AG08395 (cell line): Measurements from ENCODE around the gene PRKAG2.

Experiments used
- DNase-seq: peaks from one replicate; pipeline ENCODE4 v3.0.0; 2012; ENCODE audit warnings: mixed read lengths, low spot score

PRKAG2 gene

GRCh38 chr7:151623766-151624165 lies 253.1 kb downstream of the PRKAG2 start:
- DNase-seq, result no peak

GRCh38 chr7:151621961-151622360 lies 255.0 kb downstream of the PRKAG2 start:
- no peak for DNase-seq

GRCh38 chr7:151616443-151617213 lies 260.3 kb downstream of the PRKAG2 start:
- no peak for DNase-seq

GRCh38 chr7:151615784-151616183 lies 261.1 kb downstream of the PRKAG2 start:
- no peak for DNase-seq

- no peak for DNase-seq
Observed at GRCh38 chr7:151615058-151615457, 261.9 kb downstream of the PRKAG2 start.

DNA sequence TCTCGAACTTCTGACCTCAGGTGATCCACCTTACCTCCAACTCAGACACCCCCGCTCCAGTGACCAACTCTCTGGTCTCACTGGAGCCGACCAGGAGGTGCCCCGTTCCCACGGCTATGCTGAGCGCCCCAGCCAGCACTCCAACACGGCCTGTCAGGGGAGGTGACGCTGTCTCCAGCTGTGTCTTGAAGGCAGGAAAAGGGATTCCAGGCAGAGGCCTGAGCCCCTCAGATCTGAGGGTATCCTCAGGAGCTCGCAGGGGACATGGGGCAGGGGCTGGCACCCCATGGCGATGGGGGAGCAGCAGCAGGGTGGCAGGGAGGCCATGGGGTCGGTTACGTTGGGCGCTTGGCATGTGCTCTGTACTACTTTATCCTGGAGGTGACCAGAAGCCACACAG lies 262.9 kb downstream of the PRKAG2 start:
- no peak for DNase-seq

DNA sequence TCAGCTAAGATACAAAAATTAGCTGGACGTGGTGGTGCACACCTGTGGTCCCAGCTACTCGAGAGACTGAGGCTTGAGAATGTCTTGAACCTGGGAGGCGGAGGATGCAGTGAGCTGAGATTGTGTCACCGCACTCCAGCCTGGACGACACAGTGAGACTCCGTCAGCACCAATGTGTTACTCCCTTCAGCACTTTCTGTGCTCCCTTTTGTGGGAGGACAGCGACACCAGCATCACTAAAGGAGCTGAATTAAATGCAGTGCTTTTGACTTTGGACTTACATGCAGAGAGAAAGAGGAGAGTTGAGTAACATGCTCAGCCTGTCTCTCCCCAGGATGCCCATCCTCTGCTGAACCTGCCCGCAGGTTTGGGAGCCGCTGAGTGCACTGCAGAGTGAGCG lies 265.0 kb downstream of the PRKAG2 start:
- DNase-seq, result no peak

DNA sequence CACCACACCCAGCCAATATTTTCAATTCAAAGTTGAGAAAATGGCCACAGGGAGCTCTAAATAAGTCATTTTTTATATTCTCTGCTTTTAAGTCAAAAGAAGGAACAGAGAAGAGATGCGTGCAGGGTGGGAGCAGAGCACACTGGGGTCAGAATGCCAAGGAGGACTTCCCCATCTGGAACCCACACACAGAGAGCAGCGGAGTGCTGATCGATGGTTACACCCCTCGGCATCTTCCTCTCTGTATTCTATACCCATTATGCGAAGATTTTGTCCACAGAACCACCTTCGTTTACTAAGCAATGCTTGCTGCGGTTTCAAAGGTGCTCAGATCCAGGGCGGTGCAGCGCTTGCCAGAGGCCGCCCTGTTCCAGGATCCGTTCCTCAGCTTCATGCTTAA lies 265.9 kb downstream of the PRKAG2 start:
- DNase-seq, result no peak

- DNase-seq, result no peak
Observed at GRCh38 chr7:151608031-151608551, 268.8 kb downstream of the PRKAG2 start.

DNA sequence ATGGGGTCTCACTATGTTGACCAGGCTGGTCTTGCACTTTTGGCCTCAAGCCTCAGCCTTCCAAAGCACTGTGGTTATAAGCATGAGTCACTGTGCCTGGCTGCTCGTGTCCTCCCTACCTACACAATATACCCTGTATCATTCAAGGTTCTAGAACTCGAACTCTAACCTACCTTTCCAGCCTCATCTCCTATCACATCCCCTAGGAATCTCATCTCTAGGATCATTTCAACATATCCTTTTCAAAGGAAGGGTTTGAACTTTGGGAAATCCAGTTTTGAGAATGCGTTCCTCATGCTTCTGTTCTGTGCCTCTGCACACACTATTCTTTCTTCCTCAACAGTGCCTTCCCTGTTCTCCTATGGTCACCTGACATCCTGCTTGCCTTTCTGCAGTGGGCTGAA lies 269.4 kb downstream of the PRKAG2 start:
- DNase-seq, result no peak

GRCh38 chr7:151603951-151604350 lies 273.0 kb downstream of the PRKAG2 start:
- DNase-seq, result no peak

- DNase-seq, result no peak
Observed at GRCh38 chr7:151601521-151602305, 275.2 kb downstream of the PRKAG2 start.

DNA sequence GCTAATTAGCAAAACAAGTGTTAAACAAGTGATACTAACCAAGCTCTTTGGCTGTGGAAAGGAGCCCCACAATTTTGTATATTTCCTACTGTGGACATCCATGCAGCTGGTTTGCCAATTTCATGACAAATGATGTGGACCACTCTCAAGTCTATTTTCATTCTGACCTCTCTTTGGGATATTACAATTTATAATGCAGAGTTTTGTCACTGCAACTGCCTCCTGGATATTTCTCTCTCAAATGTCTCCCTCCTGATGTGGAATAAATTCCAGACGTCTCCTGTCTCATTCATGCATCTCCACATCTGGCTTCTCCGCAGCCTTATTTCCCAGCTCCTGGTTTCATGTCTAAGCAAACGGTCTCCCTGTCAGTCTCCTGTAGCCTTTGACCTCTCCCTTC lies 276.6 kb downstream of the PRKAG2 start:
- DNase-seq, result no peak

DNA sequence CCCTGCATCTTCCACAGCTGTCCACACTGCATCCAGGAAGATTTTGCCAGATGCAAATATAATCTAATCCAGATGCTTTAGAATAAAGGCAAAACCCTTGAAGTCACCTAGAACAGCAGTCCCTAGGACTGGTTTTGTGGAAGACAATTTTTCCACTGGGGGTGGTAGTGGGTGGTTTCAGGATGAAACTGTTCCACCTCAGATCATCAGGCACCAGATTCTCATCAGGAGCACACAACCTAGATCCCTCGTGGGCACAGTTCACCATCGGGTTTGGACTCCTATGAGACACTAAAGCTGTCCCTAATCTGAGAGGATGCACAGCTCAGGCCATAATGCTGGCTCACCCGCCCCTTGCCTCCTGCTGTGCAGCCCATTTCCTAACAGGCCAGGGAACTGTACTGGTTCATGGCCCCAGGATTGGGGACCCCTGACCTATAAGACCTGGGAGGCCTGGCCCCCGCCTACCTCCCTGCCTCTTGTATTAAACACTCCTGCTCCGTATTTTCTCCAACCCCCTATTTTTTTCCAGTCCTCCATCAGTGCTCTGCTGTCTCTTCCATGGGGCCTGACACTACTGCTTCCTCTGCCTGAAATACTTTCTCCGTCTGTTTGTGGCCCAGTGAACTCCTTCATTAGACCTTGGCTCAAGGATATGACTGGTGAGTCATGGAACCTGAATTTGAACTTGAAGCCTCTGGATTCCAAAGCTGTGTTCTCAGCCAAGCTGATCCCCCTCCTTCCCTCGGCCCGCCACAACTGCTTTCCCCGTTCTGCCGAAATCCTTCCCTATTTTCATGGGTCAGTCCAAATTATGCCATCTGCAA lies 277.3 kb downstream of the PRKAG2 start:
- peak; percentile 96 for DNase-seq

DNA sequence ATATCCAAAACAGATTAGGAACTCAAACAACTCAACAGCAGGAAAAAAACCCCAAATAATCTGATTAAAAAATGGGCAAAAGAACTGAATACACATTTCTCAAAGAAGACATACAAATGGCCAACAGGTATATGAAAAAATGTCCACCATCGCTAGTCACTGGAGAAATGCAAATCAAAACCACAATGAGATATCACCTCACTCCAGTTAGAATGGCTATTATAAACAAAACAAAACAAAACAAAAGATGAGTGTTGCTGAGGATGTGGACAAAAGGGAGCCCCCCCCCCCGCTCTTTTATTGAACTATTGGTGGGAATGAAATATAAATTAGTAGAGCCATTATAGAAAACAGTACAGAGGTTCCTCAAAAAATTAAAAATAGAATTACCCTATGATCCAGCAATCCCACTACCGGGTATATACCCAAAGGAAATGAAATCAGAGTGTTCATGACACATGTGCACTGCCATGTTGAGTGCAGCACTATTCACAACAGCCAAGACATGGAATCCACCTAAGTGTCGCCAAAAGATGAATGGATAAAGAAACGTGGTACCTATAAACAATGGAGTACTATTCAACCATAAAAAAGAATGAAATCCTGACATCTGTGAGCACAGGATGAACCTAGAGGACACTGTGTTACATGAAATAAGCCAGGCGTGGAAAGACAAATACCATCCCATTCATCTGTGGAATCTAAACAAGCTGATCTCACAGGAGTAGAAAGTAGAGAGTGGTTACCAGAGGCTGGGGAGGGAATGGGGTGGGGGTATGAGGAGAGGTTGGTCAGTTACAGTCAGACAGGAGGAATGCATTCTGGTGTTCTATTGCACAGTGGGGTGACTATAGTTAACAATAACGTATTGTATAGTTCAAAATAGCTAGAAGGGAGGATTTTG lies 279.1 kb downstream of the PRKAG2 start:
- peak; percentile 77 for DNase-seq

DNA sequence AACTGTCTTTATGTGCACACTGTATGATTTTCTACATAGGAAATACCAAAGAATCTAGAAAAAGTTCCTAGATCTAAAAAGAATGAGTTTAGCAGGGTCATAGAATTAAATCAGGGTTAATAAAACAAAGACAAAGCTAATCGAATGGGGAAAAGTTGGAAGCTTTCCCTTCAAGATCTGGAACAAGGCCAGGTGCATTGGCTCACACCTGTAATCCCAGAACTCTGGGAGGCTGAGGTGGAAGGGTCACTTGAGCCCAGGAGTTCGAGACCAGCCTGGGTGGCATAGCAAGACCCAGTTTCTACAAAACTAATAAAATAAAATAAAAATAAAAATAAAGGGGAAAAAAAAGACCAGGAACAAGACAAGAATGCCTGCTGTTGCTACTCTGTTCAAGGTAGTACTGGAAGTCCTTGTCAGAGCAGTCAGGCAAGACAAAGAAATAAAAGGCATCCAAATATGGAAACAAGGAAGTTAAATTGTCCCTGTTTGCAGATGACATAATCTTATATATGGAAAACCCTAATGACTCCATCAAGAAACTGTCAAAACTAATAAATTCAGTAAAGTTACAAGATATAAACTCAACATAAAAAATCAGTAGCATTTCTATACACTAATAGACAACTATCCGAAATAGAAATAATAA lies 281.1 kb downstream of the PRKAG2 start:
- DNase-seq, result no peak

DNA sequence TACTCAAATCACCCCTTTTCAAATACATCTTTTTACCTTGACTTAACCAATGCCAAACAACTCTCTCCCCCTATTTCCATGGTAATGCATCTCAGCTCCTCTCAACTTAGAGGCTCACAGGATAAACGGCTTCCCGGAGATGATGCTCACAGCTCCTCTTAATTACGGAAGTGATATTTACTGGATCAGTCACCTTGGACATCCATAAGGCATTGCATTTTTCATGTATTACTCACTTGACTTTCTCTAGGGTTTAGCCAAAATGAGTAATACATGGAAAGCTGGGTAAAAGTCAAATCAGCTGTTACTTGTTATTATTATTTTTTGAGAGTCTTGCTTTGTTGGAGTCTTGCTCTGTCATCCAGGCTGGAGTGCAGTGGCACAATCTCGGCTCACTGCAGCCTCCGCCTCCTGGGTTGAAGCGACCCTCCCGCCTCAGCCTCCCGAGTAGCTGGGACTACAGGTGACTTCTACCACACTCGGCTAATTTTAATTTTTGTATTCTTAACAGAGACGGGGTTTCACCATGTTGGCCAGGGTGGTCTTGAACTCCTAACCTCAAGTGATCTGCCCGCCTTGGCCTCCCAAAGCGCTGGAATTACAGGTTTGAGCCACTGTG lies 283.9 kb downstream of the PRKAG2 start:
- DNase-seq, result peak; percentile 94

DNA sequence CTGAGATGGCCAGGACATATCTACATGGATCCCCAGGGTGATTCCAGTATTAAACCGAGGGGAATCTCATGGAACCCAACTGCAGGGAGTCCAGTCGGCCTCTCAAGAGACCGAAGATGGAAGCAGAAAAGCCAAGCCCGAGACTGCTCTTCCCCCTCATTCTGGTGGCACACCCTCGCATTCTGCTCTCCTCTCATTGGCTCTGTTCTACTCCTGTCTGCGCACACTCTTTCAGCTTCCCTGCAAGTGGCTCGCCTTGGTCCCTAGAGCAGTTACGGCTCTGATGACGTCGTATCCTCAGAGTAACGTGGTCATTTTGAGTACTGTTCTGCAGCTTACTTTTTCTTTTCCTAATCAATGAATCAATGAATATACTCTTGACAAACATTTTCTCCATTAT lies 284.6 kb downstream of the PRKAG2 start:
- no peak for DNase-seq

DNA sequence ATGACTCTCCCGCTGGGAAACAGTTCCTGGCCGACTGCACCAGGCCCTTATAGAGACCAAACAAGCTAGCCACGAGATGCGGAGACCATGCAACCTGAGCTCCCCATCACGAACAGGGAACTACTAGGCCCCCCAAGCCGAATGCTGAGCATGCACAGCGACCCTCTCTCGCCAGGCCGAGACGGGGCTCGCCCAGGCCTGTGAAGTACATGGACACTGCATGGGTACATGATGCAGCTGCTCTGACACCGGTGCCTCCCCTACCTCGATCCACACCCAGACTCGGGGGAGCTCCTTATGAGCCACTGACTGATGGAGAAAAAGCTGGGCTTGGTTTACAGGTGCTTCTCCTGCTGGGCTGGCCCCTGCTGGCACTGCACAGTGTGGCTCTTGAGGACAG lies 285.0 kb downstream of the PRKAG2 start:
- no peak for DNase-seq
